Activated T-cell treated with anti-CD3 and anti-CD28 coated beads, Interleukin-2, amount 50 U/mL, for 1 hour (primary cell): ENCODE measurements around the gene CAMTA1.

Experiments
- DNase-seq: peaks from one replicate; pipeline ENCODE4 v3.0.0-alpha.2; 2020

Gene CAMTA1

GRCh38 chr1:7573481-7573880, 788.2 kb downstream of the CAMTA1 start:
- DNase-seq = no peak

- DNase-seq = no peak
Observed at GRCh38 chr1:7574121-7575040, 789.1 kb downstream of the CAMTA1 start.

- no peak for DNase-seq
Observed at GRCh38 chr1:7575041-7575400, 789.8 kb downstream of the CAMTA1 start.

- no peak for DNase-seq
Observed at GRCh38 chr1:7576946-7577657, 791.8 kb downstream of the CAMTA1 start.

GRCh38 chr1:7578206-7578605, 793.0 kb downstream of the CAMTA1 start:
- no peak for DNase-seq

- DNase-seq = no peak
Observed at GRCh38 chr1:7579016-7579415, 793.8 kb downstream of the CAMTA1 start.

- no peak for DNase-seq
Observed at GRCh38 chr1:7579831-7580804, 794.9 kb downstream of the CAMTA1 start.

- no peak for DNase-seq
Observed at GRCh38 chr1:7580923-7581753, 795.9 kb downstream of the CAMTA1 start.

GRCh38 chr1:7581754-7582459, 796.7 kb downstream of the CAMTA1 start:
- no peak for DNase-seq

GRCh38 chr1:7582460-7582972, 797.3 kb downstream of the CAMTA1 start:
- no peak for DNase-seq

- DNase-seq = no peak
Observed at GRCh38 chr1:7583291-7584096, 798.2 kb downstream of the CAMTA1 start.

GRCh38 chr1:7584157-7584556, 798.9 kb downstream of the CAMTA1 start:
- no peak for DNase-seq

GRCh38 chr1:7584643-7585042, 799.4 kb downstream of the CAMTA1 start:
- no peak for DNase-seq

GRCh38 chr1:7585216-7585907, 800.1 kb downstream of the CAMTA1 start:
- no peak for DNase-seq

- DNase-seq = no peak
Observed at GRCh38 chr1:7586031-7586941, 801.0 kb downstream of the CAMTA1 start.

- DNase-seq = no peak
Observed at GRCh38 chr1:7587108-7587772, 802.0 kb downstream of the CAMTA1 start.

- DNase-seq = no peak
Observed at GRCh38 chr1:7587773-7588456, 802.7 kb downstream of the CAMTA1 start.
